GM19372 (cell line): ENCODE measurements around the gene KCNMB1.

Experiments
- ATAC-seq: cut with Tn5 transposase; IDR thresholded peaks from one replicate; pipeline ENCODE4 v1.9.1; 2021; ENCODE audit warnings: mild to moderate bottlenecking, low read depth, moderate library complexity; ENCODE audit not compliant: unreplicated experiment

The KCNMB1 gene

GRCh38 chr5:170388818-170389549, at the start of gene KCNMB1:
KCNMB1 (minus strand) TSS chr5:170389367; CDS start chr5:170385447, 3,920 bp downstream.
- no peak for ATAC-seq

DNA sequence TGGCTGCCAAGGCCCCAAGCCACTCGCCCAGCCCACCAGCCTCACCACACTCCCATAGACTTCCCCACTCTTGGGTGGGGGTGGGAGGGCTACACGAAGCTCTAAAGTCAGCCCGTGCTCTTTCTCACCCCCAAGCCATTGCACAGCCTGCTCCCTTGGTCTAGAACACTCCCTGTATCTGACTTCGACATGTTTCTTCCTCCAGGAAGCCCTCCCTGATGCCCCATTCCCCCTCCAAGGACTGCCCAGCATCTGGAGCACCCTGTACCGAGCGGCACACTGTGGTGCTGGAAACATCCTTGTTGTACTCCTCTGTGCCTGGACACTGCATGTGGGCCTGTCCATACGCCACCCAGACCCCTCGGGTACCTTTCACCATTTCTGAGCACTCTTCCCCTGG, 49.4 kb upstream of the KCNMB1 start:
- no peak for ATAC-seq

DNA sequence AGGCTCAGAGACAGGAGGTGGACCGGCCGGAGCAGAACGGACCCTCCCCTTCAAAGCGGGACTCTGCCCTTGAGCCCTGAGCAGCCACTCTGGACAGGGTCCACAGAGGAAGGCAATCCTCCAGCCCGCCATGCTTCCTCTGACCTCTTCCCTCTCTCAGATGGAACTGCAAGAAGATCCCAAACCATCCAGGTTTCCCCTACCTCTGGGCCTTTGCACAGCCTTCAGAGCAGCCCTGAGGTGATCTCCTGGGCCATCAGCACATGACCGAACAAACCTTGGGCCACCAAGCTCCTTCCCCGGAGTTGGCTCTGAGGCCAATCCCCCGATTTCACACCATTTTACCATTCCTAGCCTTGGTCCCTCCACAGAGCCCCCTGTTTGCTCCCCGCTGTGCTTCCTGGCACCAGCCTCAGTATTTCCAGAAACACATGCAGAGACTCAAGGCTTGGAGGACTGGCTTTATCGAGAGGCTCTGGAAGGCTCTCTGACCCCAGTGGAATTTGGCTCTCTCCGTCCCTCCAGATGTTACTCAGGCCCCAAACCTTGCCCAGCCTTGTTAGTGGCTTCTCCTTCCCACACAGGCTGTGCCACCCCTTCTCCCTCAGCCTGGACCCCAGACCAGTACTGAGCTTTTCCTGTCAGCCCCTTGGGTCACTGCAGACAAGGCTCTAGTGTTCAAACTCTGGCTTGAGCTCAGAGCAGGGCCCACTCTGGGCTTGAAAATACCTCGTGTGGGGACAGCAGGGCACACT, 48.6 kb upstream of the KCNMB1 start:
- ATAC-seq = no peak

- no peak for ATAC-seq
Measured at GRCh38 chr5:170436335-170436734, 47.2 kb upstream of the KCNMB1 start.

- ATAC-seq = peak; percentile 81
Measured at GRCh38 chr5:170434966-170435605, 45.9 kb upstream of the KCNMB1 start.

DNA sequence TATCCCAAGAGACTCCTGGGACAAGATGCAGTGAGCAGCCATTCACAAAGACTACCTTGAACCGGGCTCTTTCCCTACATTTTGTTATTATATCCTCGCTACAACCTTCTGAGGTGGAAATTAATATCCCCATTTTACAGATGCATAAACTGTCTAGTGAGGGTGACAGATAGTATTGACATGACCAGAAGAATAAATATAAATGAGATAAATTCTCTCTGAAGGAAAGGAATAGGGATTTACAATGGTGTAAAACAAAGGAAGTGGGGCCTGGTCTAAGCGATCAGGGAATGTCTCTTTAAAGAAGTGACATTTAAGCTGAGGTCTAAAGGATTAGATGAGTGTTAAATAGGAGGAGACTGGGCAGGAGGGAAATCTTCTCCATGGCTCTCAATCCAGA, 43.5 kb upstream of the KCNMB1 start:
- ATAC-seq = no peak

DNA sequence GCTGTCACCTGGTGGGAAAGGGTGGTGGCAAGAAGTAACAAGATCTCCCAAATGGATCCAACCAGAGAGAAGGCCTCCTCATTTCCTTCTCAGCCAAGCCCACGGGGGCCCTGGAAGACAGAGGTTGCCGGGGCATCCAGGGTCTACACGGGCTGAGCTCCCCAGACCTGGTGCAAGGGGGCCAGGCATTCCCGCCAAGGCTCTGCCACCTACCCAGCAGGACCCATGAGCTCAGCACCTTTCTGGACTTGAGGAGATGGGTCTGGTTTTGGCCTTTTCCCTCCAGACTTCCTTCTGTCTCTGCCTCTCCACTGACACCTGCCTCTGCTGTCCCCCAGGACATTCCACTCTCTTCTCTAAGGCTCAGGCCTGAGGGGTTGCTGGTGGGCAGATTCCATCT, 42.4 kb upstream of the KCNMB1 start:
- no peak for ATAC-seq

DNA sequence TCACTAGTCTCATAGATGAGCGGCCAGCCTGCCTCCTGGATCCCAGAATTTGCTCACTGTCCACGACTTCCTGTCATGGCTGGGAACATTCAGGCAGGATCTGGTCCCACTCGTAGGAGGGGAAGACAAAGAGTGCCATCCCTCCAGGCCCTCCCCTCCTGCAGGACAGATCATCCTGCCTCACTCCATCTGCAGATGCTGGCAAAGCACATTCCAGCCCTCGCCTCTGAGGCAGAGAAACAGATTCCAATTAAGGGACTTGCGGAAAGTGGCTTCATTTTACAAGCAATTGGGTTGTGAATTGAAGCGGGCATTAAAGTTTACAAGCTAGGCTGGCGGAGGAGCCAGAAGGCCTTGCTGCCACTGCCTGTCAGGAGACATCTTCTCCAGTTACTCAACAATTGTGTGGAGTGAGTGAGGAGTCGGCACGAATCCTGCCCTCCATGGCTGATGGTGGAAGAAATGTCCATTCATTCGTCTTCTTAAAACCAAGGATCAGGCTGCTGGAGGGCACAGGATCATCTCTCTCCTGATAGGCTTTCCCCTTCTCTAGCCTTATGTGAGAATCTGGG, 41.8 kb upstream of the KCNMB1 start:
- no peak for ATAC-seq

GRCh38 chr5:170430256-170430655, 41.1 kb upstream of the KCNMB1 start:
- ATAC-seq = no peak

DNA sequence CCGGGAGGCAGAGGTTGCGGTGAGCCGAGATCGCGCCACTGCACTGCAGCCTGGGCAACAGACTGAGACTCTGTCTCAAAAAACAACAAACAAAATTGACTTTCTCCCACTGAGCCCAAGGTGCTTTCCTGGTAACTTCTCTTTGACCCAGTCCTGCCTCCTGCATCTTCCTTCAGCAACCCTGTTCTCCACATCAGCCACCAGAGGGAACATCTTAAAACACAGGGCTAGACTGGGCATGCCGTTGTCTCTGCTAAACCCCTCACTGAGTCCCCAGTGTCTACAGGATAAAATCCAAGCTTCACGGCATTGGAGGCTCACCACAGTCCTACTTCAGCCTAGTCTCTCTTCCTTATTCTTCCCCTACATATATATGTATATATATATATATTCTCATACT, 39.8 kb upstream of the KCNMB1 start:
- ATAC-seq = no peak

GRCh38 chr5:170427672-170428236, 38.6 kb upstream of the KCNMB1 start:
- no peak for ATAC-seq

DNA sequence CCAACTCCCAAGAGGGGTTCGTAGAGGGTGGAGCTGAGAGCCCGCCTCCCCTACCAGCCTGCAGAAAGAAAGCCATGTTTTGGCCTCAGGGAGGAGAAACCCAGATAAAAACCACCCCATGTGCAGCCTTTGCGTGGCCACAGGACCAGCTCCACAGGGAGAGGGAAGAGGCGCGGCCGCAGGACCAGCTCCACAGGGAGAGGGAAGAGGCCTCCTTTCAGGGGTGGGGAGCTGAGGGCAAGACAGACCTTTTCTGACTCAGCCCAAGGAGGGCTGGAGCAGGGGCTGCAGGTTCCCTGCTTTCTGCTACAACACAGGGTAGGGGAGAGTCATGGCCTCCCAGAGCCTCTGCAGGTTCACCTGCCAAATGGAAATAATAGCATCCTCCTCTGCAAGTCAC, 37.6 kb upstream of the KCNMB1 start:
- no peak for ATAC-seq

GRCh38 chr5:170426149-170426767, 37.1 kb upstream of the KCNMB1 start:
- ATAC-seq = no peak

DNA sequence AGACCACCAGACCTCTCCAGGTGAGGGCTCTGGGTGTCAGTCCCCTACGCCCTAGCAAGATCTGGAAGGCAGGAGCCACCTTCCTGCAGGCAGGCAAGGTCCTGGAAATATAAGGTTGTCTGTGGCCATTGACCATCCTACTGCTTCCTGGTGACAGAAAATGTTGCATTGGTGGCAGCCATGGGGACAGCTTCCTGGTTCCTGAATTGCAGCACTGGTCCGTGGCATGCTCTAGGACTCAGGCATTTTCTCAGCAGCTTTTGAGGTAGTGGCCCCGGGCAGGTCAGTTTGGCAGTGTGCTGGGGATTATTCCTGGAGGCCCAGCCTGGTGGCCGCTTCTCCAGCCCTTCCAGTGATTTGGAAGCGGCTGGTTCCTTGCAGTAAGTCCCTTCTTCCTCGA, 36.6 kb upstream of the KCNMB1 start:
- ATAC-seq = no peak

- ATAC-seq = no peak
Measured at GRCh38 chr5:170424629-170425028, 35.5 kb upstream of the KCNMB1 start.

GRCh38 chr5:170423692-170424091, 34.5 kb upstream of the KCNMB1 start:
- ATAC-seq = no peak

GRCh38 chr5:170421826-170422225, 32.7 kb upstream of the KCNMB1 start:
- ATAC-seq = no peak

DNA sequence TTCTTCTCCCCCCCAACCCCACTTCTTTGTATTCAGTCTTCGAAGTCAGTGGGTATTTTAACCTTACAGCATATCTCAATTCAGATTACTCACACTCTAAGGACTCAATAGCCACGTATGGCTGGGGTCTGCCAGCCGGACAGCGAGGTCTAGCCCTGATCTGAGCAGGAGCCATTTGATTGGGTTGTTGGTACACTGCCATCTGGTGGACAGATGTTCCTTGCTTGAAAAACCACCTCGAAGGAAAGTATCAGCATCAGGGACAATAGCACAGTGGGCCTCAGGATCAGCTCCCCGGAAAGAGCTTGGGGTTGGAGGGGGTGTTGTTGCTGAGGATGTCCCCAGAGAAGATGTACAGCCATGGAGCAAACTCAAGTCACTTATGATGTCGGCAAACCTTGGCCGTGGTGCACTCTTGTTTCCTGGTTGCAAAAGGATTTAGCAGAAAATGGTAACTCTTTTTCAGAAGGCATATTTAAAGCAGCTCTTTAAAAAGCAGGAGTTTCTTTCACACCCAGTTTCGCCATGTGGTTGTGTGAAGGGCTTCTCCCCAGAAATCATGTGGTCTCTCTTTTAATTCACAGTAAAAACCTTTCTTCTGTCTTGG, 31.7 kb upstream of the KCNMB1 start:
- peak; percentile 57 for ATAC-seq

DNA sequence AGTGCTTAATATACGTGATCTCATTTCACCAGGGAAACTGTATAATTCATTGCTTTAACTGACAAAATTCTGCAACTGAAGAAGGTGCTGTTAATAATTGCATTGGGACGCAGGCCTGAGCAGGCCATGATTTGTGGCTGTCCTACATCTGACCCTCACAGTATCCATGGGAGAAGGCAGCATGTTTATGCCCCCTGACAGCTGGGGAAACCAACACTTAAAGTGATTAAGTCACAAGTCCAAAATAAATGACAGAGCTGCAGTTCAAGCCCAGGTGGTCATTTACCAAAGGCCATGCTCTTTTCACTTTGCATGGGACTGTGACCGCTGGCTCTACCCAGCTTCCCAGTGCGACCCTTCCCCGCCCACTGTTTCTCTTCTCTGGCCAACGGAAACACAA, 30.5 kb upstream of the KCNMB1 start:
- no peak for ATAC-seq

DNA sequence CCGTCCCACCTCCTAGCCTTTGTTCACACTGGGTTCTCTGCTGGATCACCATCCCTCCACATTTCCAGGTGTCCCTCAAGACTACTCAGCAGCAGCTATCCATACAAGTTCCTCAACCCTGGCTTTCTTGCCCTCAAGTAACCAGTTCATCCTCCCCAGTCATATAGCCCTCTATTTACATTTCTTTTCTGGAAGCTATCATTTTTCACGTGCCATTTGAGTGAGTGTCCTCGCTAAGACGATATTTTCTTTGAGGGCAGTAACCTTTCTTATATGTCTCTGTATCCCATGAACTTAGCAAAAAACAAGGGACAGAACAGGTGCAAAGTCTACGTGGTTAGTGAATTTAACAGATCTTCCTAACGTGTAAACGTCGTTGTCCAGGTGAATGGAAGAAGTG, 29.6 kb upstream of the KCNMB1 start:
- no peak for ATAC-seq
